HG02938 (cell line): ENCODE data around the gene IFNAR2.
"Not testable (repeated sequence)": the region's sequence is repeated elsewhere in the genome, so short reads cannot be mapped to it uniquely, and the experiment has no call there.

Experiments used
- ATAC-seq: cut with Tn5 transposase; IDR thresholded peaks from one replicate; pipeline ENCODE4 v1.9.1; 2021; ENCODE audit warnings: mild to moderate bottlenecking, moderate library complexity; ENCODE audit not compliant: unreplicated experiment

Gene IFNAR2

DNA sequence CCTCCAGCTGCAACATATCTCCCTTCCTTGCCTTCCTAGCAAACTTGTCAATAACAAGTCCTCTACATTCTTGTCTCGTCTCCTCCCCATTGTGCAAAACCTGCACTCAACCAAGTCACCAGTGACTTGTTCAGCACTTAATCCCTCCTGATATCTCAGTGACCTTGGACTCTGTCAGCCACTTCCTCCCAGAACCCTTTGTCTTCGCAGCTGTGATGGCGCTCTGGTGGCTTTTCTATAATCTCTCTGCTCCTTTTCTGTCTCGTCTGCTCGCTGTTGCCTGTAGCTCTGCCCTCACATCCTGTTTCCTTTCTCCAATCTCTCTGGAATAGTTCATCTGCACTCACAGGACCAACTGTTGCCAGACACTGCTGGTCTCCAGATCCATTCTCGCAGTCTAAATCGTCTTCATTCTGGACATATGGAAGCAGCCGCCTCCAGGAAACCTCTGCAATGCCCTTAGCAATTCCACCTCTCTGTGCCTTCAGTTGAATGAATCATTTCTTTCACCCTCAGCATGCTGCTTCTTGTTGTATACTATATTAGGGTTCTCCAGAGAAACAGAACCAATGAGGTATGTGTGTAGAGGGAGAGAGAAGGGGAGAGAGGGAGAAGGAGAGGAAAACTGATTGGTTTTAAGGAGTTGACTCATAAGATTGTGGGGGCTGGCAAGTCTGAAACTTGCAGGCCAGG lies 17.4 kb upstream of the IFNAR2 start:
- ATAC-seq = no peak

DNA sequence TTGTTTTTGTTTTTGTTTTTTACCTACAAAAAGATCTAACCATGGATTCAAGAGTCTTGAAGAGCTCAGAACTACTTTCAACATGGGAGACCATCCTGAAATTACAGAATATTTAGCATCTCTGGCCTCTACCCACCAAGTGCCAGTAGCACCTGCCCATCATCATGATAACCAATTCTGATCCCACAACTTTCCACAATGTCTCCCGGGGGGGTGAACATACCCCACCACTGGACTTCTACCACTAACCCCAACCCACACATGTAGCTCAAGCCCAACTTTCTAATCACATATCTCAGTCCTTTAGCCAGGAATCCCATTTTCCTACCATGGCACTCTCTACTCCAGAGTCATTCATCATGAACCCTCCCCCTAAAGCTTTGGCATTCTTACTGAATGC lies 15.7 kb upstream of the IFNAR2 start:
- ATAC-seq = no peak

GRCh38 chr21:33217138-33217520 lies 12.6 kb upstream of the IFNAR2 start:
- ATAC-seq = no peak

GRCh38 chr21:33219300-33219699 lies 10.4 kb upstream of the IFNAR2 start:
- no peak for ATAC-seq

GRCh38 chr21:33219954-33220353 lies 9.8 kb upstream of the IFNAR2 start:
- no peak for ATAC-seq

DNA sequence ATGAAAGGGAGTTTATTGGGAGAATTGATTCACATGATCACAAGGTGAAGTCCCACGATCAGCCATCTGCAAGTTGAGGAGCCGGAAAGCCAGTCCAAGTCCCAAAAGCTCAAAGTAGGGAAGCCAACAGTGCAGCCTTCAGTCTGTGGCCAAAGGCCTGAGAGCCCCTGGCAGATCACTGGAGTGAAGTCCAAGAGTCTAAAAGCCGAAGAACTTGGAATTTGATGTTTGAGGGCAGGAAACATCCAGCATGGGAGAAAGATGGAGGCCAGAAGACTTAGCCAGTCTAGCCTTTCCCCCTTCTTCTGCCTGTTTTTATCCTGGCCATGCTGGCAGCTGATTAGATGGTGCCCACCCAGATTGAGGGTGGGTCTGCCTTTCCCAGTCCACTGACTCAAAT lies 4.4 kb upstream of the IFNAR2 start:
- not testable (repeated sequence) for ATAC-seq

DNA sequence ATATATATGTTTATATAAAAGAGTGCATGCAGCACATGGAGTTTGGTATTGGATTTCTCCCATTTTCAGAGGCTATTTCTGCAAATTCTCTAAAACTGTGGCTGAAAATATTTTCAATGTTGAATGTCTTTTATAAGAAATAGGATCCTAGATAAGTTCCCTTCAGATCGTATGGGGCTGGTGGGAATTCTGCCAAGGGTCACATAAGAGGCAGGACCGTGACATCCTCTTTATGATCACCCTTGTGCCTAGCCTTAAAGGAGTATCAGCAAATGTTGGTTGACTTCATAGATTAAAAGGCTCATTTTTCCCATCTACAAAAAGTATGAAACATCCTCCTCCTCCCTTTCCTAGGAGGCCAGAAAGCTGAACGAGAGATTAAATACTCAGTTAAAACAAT lies 1.3 kb upstream of the IFNAR2 start:
- no peak for ATAC-seq

GRCh38 chr21:33229099-33229783 lies 497 bp upstream of the IFNAR2 start:
- ATAC-seq = no peak

DNA sequence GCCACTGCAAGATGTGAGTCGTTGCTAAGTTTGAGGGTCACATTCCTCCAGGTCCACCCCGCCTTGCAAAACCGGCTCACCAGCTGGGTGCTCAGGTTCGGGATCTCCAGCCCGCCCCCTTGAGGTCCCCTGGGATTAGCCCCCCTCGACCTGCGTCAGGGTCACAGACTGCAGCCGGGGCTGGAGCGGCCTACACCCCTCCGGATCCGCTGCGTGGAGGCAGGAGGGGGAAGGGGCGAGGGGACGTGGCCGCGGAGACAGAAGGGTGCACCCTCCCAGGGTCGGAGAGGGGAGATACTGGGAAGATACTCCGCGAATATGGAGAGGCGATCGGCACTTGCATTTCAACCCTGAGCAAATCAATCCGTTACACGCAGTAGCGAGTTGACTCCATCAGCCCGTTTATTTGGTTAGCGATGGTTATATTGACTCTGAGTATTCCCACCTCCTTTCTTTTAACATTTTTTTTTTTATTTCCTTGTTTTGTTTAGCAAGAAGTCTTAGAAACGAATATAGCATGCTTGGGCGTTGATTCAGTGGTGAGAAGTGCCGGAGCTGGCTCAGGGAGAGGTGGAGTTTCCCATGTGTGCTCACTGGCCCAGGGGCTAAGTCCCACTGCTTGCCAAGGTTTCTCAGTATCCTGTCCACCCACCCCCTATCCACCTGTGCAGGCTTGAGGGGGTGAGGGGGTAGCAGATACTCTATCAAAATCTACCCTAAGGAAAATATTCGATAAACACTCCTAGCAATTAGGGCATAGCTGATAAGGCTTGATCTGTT lies 997 bp downstream of the IFNAR2 start:
- peak; percentile 17 for ATAC-seq

DNA sequence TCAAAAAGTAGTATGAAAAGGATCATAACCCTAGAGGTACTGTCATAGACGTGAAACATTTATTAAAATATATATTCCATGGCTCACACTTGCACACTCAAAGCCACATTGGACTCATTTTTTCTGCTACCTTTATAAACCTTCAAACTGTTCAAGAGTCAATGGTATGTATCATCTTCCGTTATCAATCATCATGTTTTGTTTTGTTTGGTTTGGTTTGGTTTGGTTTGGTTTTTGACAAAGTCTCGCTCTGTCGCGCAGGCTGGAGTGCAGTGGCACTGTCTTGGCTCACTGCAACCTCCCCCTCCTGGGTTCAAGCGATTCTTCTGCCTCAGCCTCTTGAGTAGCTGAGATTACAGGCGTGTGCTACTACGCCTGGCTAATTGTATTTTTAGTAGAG lies 1.8 kb downstream of the IFNAR2 start:
- ATAC-seq = no peak

DNA sequence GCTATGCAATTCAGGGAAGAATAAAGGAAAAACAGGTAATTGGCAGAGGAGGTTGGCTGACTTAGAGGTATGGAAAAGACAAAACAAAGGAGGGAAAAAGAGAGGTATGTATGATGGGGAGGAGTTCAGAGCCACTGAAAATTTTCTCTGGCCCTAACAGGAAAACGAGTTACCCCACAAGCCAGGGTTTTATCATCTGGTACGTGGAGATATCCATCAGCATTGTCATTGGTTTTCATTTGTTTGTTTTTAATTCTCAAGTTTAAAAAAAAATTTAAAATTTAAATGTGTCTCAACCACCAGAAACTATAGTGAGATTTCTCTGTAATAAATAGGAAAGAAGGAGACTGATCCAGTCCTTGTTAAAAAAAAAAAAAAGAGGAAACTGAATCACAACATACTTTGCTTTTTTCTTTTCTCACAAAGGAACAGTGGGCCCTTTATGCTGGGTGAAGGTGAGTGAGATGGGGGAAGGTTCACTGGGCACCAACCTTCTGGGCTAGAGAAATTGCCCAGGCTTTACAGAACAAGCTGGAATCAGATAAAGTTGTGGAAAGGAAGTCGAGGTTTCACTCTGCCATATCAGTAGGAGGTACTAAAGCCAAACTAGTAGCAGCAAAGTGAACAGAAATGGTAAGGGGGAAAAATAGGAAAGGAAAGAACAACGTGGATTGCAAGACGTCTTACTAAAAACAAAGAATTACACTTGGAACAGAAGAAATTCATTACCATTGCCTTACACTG lies 2.7 kb downstream of the IFNAR2 start:
- ATAC-seq = no peak

DNA sequence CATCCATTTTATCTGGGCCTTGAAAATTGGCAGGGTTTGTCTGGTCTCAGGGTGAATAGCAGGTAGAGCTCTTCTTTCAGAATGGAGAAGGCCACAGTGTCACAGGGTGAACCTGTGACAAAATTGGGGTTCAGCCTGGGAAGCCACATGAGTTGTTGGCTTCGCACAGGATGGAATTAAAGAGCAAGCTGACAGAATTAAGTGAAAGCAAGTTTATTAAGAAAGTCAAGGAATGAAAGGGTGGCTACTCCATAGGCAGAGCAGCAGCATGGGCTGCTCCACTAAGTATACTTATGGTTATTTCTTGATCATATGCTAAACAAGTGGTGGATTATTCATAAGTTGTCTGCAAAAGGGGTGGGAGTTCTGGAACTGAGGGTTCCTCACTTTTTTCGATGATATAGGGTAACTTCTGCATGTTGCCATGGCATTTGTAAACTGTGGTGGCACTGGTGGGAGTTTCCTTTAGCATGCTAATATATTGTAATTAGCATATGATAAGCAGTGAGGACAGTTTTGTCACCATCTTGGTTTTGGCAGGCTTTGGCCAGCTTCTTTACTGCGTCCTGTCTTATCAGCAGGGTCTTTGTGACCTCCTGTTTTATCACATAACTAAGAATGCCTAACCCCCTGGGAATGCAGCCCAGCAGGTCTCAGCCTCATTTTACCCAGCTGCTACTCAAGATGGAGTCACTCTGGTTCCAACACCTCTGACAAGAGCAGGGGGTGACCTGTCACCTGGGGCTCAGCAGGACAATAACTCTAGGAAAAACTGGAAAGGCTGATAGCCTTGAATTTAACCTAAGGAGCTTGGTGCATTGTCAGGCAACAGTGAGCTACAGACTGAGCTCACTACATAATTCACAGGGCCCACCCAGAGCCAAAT lies 5.1 kb downstream of the IFNAR2 start:
- ATAC-seq = no peak

GRCh38 chr21:33236013-33236686 lies 6.4 kb downstream of the IFNAR2 start:
- ATAC-seq = no peak

GRCh38 chr21:33236766-33237165 lies 7.0 kb downstream of the IFNAR2 start:
- no peak for ATAC-seq

GRCh38 chr21:33237486-33237885 lies 7.7 kb downstream of the IFNAR2 start:
- no peak for ATAC-seq

DNA sequence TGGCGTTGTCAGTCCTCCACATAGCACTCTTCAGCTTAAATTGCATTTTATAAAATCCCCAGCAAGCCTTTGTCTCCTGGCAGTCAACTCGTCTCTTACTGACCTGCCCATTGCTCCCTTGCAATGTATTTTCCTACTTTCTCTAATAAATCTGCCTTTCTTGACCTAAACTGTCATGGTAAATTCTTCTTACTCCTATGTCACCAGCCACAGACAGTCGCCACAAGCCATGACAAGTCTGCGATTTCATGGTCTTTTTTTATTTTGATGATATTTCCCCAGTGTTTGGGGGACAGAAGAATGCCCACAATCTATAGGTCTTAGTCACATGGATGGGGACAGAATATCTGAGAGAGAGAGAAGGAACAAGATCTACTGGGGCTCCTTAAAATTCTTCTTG lies 8.4 kb downstream of the IFNAR2 start:
- ATAC-seq = peak; percentile 18

GRCh38 chr21:33238565-33239255 lies 9.0 kb downstream of the IFNAR2 start:
- ATAC-seq = peak; percentile 77

- ATAC-seq = not testable (repeated sequence)
Measured at GRCh38 chr21:33239559-33240127, 9.9 kb downstream of the IFNAR2 start.

DNA sequence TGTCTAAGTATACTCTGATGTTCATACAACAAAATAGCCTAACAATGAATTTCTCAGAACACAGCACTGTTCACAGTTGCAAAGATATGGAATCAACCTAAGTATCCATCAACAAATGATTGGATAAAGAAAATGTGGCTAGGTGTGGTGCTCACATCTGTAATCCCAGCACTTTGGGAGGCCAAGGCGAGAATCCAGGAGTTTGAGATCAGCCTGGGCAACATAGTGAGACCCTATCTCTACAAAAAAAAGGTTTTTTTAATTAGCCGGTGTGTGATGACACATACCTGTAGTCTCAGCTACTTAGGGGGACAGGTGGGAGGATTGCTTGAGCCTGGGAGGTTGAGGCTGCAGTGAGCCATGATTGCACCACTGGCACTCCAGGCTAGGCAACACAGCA lies 10.7 kb downstream of the IFNAR2 start:
- ATAC-seq = no peak
